Measurements from ENCODE around the gene DDR1. TPM values are rescaled to one million over a fixed set of nuclear protein-coding genes. Genes with fewer than 3 reads are reported as not detected.

DDR1 gene
- total and polyA plus RNA-seq, 2 experiments from 2014 or later = 58.3 to 154 TPM

DNA sequence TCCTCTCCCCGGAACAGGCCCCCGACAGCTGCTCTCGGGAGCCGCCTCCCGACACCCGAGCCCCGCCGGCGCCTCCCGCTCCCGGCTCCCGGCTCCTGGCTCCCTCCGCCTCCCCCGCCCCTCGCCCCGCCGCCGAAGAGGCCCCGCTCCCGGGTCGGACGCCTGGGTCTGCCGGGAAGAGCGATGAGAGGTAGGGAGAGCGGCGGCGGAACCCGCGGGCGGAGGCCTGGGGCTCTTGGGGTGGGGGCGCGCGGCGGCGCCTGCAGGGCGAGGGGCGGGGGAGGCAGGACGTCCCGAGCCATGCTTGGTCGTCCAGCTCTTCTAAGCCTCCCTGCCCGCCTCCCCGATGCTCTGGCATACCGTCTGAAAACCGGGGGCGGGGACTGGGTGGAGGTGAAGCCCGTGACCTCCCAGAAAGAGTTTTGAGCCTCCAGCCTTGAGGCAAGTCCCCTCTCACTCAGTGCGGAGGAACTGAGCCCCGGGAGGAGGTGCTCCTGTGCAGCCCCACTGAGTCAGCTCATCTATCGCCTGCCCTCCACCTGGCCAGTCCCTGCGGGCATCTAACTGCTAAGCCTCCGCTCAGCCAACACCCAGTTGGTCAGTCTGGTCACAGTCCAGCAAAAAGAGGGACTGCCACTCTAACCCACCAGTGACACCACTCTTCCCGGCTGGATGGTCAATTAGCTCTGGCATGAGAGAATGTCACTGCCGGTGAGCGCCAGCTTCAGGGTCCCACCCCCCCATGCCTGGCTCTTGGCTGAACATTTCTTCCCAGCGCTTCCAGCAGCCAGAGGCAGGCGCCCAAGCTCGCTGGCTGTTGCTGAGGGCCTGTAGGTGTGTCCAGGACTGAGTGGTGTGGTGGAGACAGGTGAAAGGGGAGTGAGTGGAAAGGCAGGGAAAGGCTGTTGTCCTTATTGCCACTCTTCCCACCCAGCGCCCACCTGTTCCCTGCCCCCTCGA, 482 bp downstream of the DDR1 start:
- Mint-ChIP-seq H3K9me3 (no peaks in the 10 kb centered on the region), H3K4me3 (peak overlapping the region; percentile 71), H3K27me3 (ENCODE audit: insufficient read depth, low read depth, poor library complexity) (peaks cover 33% of the 10 kb centered on the region), H3K36me3 (ENCODE audit: low read depth) (peaks cover 18% of the 10 kb centered on the region), H3K27ac (peak overlapping the region; percentile 94; the same call in 1 of the 2 replicates), H3K4me1 (peaks cover 71% of the 10 kb centered on the region)
- H3K79me2 ChIP-seq (replicated peaks; ENCODE audit: insufficient read depth) = peaks cover 63% of the 10 kb centered on the region
- H3K27me3 ChIP-seq (ENCODE audit: insufficient read depth) = no peaks in the 10 kb centered on the region
- ATAC-seq (peak; percentile 2), DNase-seq (ENCODE audit: low spot score) (peak; percentile 81)
- H3K27ac ChIP-seq (ENCODE audit: low read depth) = peak overlapping the region; percentile 88; the same call in 1 of the 2 replicates
- H4K20me1 ChIP-seq (replicated peaks; ENCODE audit: insufficient read depth) = peaks cover 14% of the 10 kb centered on the region
- H3K9me2 ChIP-seq (ENCODE audit: insufficient read depth) = no peaks in the 10 kb centered on the region
- H3K4me2 ChIP-seq = peak overlapping the region; percentile 100
- H3F3A ChIP-seq (replicated peaks; ENCODE audit: low read depth) = peaks cover 26% of the 10 kb centered on the region
- TF ChIP-seq ZNF114 (CRISPR knock-in tag; IDR thresholded peaks at IDR 0.05) = no peak
- TF ChIP-seq ZNF331 (CRISPR knock-in tag; IDR thresholded peaks at IDR 0.05; ENCODE audit: low read depth) = no peak
- no peak for TF ChIP-seq EZH2 (IDR thresholded peaks at IDR 0.05; ENCODE audit: low read depth, unreplicated experiment)
- peak; percentile 23; the same call in 1 of the 2 replicates for TF ChIP-seq POLR2AphosphoS5 (IDR thresholded peaks at IDR 0.05; ENCODE audit: low read depth)
- H2AFZ ChIP-seq = no peak overlapping the region
- H3K36me3 ChIP-seq (ENCODE audit: insufficient read depth) = no peaks in the 10 kb centered on the region; the same call in none of the 2 replicates
- peak overlapping the region; percentile 92 for H3K4me3 ChIP-seq
- peaks cover 52% of the 10 kb centered on the region for H3K4me1 ChIP-seq (ENCODE audit: insufficient read depth)

DNA sequence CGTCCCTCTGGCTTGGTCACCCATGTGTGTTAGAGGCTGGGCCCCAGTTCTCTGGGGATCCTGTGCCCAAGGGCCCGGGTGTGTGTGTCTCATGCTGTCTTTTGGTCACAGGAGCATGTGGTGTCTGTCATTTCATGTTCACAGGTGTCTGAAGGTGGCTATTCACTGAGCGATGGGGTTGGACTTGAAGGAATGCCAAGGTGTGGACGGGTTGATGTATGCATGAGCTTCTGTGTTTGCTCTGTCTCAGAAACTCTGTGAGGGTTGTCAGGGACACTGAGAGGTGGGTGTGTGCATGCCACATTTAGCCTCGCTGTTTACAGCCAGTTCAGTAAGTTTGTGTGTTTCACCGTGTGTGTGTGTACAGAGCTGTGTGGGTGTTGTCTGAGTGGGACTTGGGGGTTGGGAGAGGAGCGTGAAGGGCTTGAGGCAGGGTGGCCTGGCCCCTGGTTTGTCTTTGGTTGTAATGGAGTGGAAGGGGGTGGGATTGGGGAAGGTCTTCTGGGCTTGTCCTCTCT, 1.2 kb downstream of the DDR1 start:
- DNase-seq (ENCODE audit: low spot score) (peak; percentile 24), ATAC-seq (no peak)
- Mint-ChIP-seq H3K27me3 (ENCODE audit: insufficient read depth, low read depth, poor library complexity) (peaks cover 31% of the 10 kb centered on the region), H3K36me3 (ENCODE audit: low read depth) (peaks cover 25% of the 10 kb centered on the region), H3K27ac (peak overlapping the region; percentile 94), H3K9me3 (no peaks in the 10 kb centered on the region), H3K4me1 (peaks cover 71% of the 10 kb centered on the region), H3K4me3 (peak overlapping the region; percentile 71)
- peak overlapping the region; percentile 88 for H3K27ac ChIP-seq (ENCODE audit: low read depth)
- no peaks in the 10 kb centered on the region for H3K9me2 ChIP-seq (ENCODE audit: insufficient read depth)
- H3K4me1 ChIP-seq (ENCODE audit: insufficient read depth) = peaks cover 44% of the 10 kb centered on the region
- H3K27me3 ChIP-seq (ENCODE audit: insufficient read depth) = no peaks in the 10 kb centered on the region
- H3F3A ChIP-seq (replicated peaks; ENCODE audit: low read depth) = peaks cover 25% of the 10 kb centered on the region
- no peaks in the 10 kb centered on the region; the same call in none of the 2 replicates for H3K36me3 ChIP-seq (ENCODE audit: insufficient read depth)
- H2AFZ ChIP-seq = no peak overlapping the region
- H3K4me2 ChIP-seq = peak overlapping the region; percentile 100
- H3K4me3 ChIP-seq = peak overlapping the region; percentile 92
- H4K20me1 ChIP-seq (replicated peaks; ENCODE audit: insufficient read depth) = peaks cover 14% of the 10 kb centered on the region
- H3K79me2 ChIP-seq (replicated peaks; ENCODE audit: insufficient read depth) = peaks cover 66% of the 10 kb centered on the region
- TF ChIP-seq EZH2phosphoT487 (IDR thresholded peaks at IDR 0.05; ENCODE audit: unreplicated experiment) = no peak
- TF ChIP-seq JUNB (IDR thresholded peaks at IDR 0.05; ENCODE audit: unreplicated experiment) = no peak
- TF ChIP-seq, protein P1, sequence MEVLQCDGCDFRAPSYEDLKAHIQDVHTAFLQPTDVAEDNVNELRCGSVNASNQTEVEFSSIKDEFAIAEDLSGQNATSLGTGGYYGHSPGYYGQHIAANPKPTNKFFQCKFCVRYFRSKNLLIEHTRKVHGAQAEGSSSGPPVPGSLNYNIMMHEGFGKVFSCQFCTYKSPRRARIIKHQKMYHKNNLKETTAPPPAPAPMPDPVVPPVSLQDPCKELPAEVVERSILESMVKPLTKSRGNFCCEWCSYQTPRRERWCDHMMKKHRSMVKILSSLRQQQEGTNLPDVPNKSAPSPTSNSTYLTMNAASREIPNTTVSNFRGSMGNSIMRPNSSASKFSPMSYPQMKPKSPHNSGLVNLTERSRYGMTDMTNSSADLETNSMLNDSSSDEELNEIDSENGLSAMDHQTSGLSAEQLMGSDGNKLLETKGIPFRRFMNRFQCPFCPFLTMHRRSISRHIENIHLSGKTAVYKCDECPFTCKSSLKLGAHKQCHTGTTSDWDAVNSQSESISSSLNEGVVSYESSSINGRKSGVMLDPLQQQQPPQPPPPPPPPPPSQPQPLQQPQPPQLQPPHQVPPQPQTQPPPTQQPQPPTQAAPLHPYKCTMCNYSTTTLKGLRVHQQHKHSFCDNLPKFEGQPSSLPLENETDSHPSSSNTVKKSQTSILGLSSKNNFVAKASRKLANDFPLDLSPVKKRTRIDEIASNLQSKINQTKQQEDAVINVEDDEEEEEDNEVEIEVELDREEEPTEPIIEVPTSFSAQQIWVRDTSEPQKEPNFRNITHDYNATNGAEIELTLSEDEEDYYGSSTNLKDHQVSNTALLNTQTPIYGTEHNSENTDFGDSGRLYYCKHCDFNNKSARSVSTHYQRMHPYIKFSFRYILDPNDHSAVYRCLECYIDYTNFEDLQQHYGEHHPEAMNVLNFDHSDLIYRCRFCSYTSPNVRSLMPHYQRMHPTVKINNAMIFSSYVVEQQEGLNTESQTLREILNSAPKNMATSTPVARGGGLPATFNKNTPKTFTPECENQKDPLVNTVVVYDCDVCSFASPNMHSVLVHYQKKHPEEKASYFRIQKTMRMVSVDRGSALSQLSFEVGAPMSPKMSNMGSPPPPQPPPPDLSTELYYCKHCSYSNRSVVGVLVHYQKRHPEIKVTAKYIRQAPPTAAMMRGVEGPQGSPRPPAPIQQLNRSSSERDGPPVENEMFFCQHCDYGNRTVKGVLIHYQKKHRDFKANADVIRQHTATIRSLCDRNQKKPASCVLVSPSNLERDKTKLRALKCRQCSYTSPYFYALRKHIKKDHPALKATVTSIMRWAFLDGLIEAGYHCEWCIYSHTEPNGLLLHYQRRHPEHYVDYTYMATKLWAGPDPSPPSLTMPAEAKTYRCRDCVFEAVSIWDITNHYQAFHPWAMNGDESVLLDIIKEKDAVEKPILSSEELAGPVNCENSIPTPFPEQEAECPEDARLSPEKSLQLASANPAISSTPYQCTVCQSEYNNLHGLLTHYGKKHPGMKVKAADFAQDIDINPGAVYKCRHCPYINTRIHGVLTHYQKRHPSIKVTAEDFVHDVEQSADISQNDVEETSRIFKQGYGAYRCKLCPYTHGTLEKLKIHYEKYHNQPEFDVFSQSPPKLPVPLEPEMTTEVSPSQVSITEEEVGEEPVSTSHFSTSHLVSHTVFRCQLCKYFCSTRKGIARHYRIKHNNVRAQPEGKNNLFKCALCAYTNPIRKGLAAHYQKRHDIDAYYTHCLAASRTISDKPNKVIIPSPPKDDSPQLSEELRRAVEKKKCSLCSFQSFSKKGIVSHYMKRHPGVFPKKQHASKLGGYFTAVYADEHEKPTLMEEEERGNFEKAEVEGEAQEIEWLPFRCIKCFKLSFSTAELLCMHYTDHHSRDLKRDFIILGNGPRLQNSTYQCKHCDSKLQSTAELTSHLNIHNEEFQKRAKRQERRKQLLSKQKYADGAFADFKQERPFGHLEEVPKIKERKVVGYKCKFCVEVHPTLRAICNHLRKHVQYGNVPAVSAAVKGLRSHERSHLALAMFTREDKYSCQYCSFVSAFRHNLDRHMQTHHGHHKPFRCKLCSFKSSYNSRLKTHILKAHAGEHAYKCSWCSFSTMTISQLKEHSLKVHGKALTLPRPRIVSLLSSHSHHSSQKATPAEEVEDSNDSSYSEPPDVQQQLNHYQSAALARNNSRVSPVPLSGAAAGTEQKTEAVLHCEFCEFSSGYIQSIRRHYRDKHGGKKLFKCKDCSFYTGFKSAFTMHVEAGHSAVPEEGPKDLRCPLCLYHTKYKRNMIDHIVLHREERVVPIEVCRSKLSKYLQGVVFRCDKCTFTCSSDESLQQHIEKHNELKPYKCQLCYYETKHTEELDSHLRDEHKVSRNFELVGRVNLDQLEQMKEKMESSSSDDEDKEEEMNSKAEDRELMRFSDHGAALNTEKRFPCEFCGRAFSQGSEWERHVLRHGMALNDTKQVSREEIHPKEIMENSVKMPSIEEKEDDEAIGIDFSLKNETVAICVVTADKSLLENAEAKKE (CRISPR knock-in tag; IDR thresholded peaks at IDR 0.05) = no peak
- TF ChIP-seq STAT1 (IDR thresholded peaks at IDR 0.05; ENCODE audit: unreplicated experiment) = no peak
- no peak for TF ChIP-seq POLR2AphosphoS5 (IDR thresholded peaks at IDR 0.05; ENCODE audit: low read depth)
- TF ChIP-seq, protein P2, sequence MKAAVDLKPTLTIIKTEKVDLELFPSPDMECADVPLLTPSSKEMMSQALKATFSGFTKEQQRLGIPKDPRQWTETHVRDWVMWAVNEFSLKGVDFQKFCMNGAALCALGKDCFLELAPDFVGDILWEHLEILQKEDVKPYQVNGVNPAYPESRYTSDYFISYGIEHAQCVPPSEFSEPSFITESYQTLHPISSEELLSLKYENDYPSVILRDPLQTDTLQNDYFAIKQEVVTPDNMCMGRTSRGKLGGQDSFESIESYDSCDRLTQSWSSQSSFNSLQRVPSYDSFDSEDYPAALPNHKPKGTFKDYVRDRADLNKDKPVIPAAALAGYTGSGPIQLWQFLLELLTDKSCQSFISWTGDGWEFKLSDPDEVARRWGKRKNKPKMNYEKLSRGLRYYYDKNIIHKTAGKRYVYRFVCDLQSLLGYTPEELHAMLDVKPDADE (IDR thresholded peaks at IDR 0.05) = no peak
- TF ChIP-seq ZNF114 (CRISPR knock-in tag; IDR thresholded peaks at IDR 0.05) = no peak

Measured in GM23338 (cell line).